HUES64 (cell line): ENCODE results near the gene CCDC93.

Experiments used
- H3K27ac ChIP-seq: 2 replicates; pipeline ENCODE4 v1.7.0; 2013; ENCODE audit warnings: low read depth, low read length, inconsistent platforms
- H3K27me3 ChIP-seq: 2 replicates; pipeline ENCODE4 v1.6.1; 2013; ENCODE audit warnings: mild to moderate bottlenecking, low read length; ENCODE audit not compliant: insufficient read depth
- H3K36me3 ChIP-seq: 2 replicates; pipeline ENCODE4 v1.6.1; 2013; ENCODE audit warnings: mild to moderate bottlenecking, low read length; ENCODE audit not compliant: insufficient read depth
- H3K4me1 ChIP-seq: 2 replicates; pipeline ENCODE4 v1.6.1; 2013; ENCODE audit warnings: mild to moderate bottlenecking, low read length, moderate library complexity; ENCODE audit not compliant: insufficient read depth
- H3K4me3 ChIP-seq: 2 replicates; pipeline ENCODE4 v1.5.1; 2013; ENCODE audit warnings: mild to moderate bottlenecking, low read length, moderate library complexity
- H3K9ac ChIP-seq: 2 replicates; pipeline ENCODE4 v1.6.1; 2013; ENCODE audit warnings: mild to moderate bottlenecking, low read depth, low read length
- H3K9me3 ChIP-seq: 2 replicates; pipeline ENCODE4 v1.6.1; 2013; ENCODE audit warnings: low read depth, low read length; ENCODE audit not compliant: insufficient read depth
- WGBS: fragments of 150-250, 120-280 bp; methylation state at CpG from one replicate; pipeline ENCODE4 v1.1.7; 2013; ENCODE audit warnings: missing lambda C conversion rate; 5-methylcytosine and 5-hydroxymethylcytosine counted together

The CCDC93 gene

GRCh38 chr2:117952701-117953100, 61.2 kb downstream of the CCDC93 start:
- Histone ChIP-seq H3K9me3 (no peaks in the 10 kb centered on the region), H3K36me3 (peaks cover 82% of the 10 kb centered on the region), H3K4me3 (no peak overlapping the region), H3K4me1 (no peaks in the 10 kb centered on the region), H3K9ac (no peak overlapping the region), H3K27me3 (no peaks in the 10 kb centered on the region), H3K27ac (no peak overlapping the region)

GRCh38 chr2:117952228-117952627, 61.6 kb downstream of the CCDC93 start:
- Histone ChIP-seq H3K9me3 (no peaks in the 10 kb centered on the region), H3K27ac (no peak overlapping the region), H3K36me3 (peaks cover 80% of the 10 kb centered on the region), H3K4me3 (no peak overlapping the region), H3K27me3 (no peaks in the 10 kb centered on the region), H3K9ac (no peak overlapping the region), H3K4me1 (no peaks in the 10 kb centered on the region)
- 97% methylated on average over 4 of the region's 4 CpGs for WGBS

GRCh38 chr2:117949806-117950205, 64.1 kb downstream of the CCDC93 start:
- H3K36me3 ChIP-seq, result peaks cover 91% of the 10 kb centered on the region
- no peak overlapping the region for H3K27ac ChIP-seq
- 95% methylated on average over 5 of the region's 5 CpGs for WGBS

GRCh38 chr2:117948615-117949014, 65.3 kb downstream of the CCDC93 start:
- Histone ChIP-seq H3K9me3 (no peaks in the 10 kb centered on the region), H3K9ac (no peak overlapping the region), H3K4me1 (no peaks in the 10 kb centered on the region), H3K36me3 (peaks cover 91% of the 10 kb centered on the region), H3K27ac (no peak overlapping the region), H3K27me3 (no peaks in the 10 kb centered on the region), H3K4me3 (no peak overlapping the region)
- WGBS, result 90% methylated on average over 1 of the region's 1 CpG

More at GRCh38 chr2:117949806-117950205, 64.1 kb downstream of the CCDC93 start:
- no peak overlapping the region for H3K9ac ChIP-seq
- H3K4me1 ChIP-seq, result no peaks in the 10 kb centered on the region
- H3K4me3 ChIP-seq, result no peak overlapping the region
- H3K9me3 ChIP-seq, result no peaks in the 10 kb centered on the region
- no peaks in the 10 kb centered on the region for H3K27me3 ChIP-seq

GRCh38 chr2:117945296-117945695, 68.6 kb downstream of the CCDC93 start:
- Histone ChIP-seq H3K36me3 (peaks cover 81% of the 10 kb centered on the region), H3K27me3 (no peaks in the 10 kb centered on the region), H3K4me3 (no peak overlapping the region), H3K27ac (no peak overlapping the region), H3K4me1 (no peaks in the 10 kb centered on the region), H3K9me3 (no peaks in the 10 kb centered on the region), H3K9ac (no peak overlapping the region)
- WGBS, result 94% methylated on average over 5 of the region's 5 CpGs

- H3K4me1 ChIP-seq, result no peaks in the 10 kb centered on the region
- WGBS, result 96% methylated on average over 2 of the region's 2 CpGs
- no peak overlapping the region for H3K4me3 ChIP-seq
- no peak overlapping the region for H3K27ac ChIP-seq
- H3K36me3 ChIP-seq, result peaks cover 77% of the 10 kb centered on the region
- no peak overlapping the region for H3K9ac ChIP-seq
- H3K27me3 ChIP-seq, result no peaks in the 10 kb centered on the region
- no peaks in the 10 kb centered on the region for H3K9me3 ChIP-seq
These were observed 69.1 kb downstream of the CCDC93 start for GRCh38 chr2:117944816-117945215.

GRCh38 chr2:117943013-117943672, 70.7 kb downstream of the CCDC93 start:
- Histone ChIP-seq H3K4me3 (no peak overlapping the region), H3K36me3 (peaks cover 78% of the 10 kb centered on the region), H3K27ac (no peak overlapping the region), H3K9ac (no peak overlapping the region), H3K4me1 (no peaks in the 10 kb centered on the region), H3K27me3 (no peaks in the 10 kb centered on the region), H3K9me3 (no peaks in the 10 kb centered on the region)
- 92% methylated on average over 3 of the region's 3 CpGs for WGBS

GRCh38 chr2:117942551-117942950, 71.3 kb downstream of the CCDC93 start:
- WGBS, result 88% methylated on average over 2 of the region's 2 CpGs
- no peak overlapping the region for H3K27ac ChIP-seq
- H3K27me3 ChIP-seq, result no peaks in the 10 kb centered on the region
- no peaks in the 10 kb centered on the region for H3K9me3 ChIP-seq
- peaks cover 80% of the 10 kb centered on the region for H3K36me3 ChIP-seq
- H3K4me1 ChIP-seq, result no peaks in the 10 kb centered on the region
- H3K9ac ChIP-seq, result no peak overlapping the region
- H3K4me3 ChIP-seq, result no peak overlapping the region

GRCh38 chr2:117941693-117942092, 72.2 kb downstream of the CCDC93 start:
- peaks cover 78% of the 10 kb centered on the region for H3K36me3 ChIP-seq
- H3K4me1 ChIP-seq, result no peaks in the 10 kb centered on the region
- no peak overlapping the region for H3K9ac ChIP-seq
- H3K9me3 ChIP-seq, result no peaks in the 10 kb centered on the region
- 94% methylated on average over 5 of the region's 5 CpGs for WGBS
- H3K27ac ChIP-seq, result no peak overlapping the region
- no peak overlapping the region for H3K4me3 ChIP-seq
- H3K27me3 ChIP-seq, result no peaks in the 10 kb centered on the region

GRCh38 chr2:117940436-117940835, 73.4 kb downstream of the CCDC93 start:
- no peak overlapping the region for H3K27ac ChIP-seq
- H3K27me3 ChIP-seq, result no peaks in the 10 kb centered on the region
- H3K4me3 ChIP-seq, result no peak overlapping the region
- no peak overlapping the region for H3K9ac ChIP-seq
- no peaks in the 10 kb centered on the region for H3K4me1 ChIP-seq
- peaks cover 77% of the 10 kb centered on the region for H3K36me3 ChIP-seq
- no peaks in the 10 kb centered on the region for H3K9me3 ChIP-seq

GRCh38 chr2:117938611-117939010, 75.3 kb downstream of the CCDC93 start:
- Histone ChIP-seq H3K9ac (no peak overlapping the region), H3K9me3 (no peaks in the 10 kb centered on the region), H3K27ac (no peak overlapping the region), H3K36me3 (peaks cover 76% of the 10 kb centered on the region), H3K27me3 (no peaks in the 10 kb centered on the region), H3K4me3 (no peak overlapping the region), H3K4me1 (no peaks in the 10 kb centered on the region)
- WGBS, result 92% methylated on average over 2 of the region's 2 CpGs

GRCh38 chr2:117936871-117937428, 76.9 kb downstream of the CCDC93 start:
- Histone ChIP-seq H3K4me1 (no peaks in the 10 kb centered on the region), H3K4me3 (no peak overlapping the region), H3K36me3 (peaks cover 75% of the 10 kb centered on the region), H3K9ac (no peak overlapping the region), H3K9me3 (no peaks in the 10 kb centered on the region), H3K27ac (no peak overlapping the region), H3K27me3 (no peaks in the 10 kb centered on the region)
- 95% methylated on average over 5 of the region's 5 CpGs for WGBS
